ENCODE results near the gene GRIFIN.
"Not testable (repeated sequence)": the region's sequence is repeated elsewhere in the genome, so short reads cannot be mapped to it uniquely, and the experiment has no call there.

GRIFIN gene

DNA sequence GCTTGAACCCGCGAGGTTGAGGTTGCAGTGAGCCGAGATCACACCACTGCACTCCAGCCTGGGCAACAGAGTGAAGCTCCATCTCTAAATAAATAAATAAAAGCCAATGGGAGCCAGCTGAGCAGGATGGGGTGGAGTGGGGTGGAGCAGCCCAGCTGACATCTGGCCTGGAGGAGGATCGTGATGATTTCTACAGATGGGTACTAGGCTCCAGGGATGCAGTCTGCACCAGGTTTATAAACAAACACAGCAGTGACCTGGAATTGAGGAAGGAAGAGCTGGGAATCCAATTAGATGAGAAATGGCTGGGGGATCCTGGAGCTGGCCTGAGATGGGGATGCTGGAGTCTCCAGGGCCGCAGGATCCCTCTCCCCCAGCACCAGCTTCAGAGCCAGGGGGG lies 7.3 kb upstream of the GRIFIN start:
- no peak for DNase-seq (ENCODE audit: extremely low spot score, insufficient read length, low read depth)
- no peak for FAIRE-seq

DNA sequence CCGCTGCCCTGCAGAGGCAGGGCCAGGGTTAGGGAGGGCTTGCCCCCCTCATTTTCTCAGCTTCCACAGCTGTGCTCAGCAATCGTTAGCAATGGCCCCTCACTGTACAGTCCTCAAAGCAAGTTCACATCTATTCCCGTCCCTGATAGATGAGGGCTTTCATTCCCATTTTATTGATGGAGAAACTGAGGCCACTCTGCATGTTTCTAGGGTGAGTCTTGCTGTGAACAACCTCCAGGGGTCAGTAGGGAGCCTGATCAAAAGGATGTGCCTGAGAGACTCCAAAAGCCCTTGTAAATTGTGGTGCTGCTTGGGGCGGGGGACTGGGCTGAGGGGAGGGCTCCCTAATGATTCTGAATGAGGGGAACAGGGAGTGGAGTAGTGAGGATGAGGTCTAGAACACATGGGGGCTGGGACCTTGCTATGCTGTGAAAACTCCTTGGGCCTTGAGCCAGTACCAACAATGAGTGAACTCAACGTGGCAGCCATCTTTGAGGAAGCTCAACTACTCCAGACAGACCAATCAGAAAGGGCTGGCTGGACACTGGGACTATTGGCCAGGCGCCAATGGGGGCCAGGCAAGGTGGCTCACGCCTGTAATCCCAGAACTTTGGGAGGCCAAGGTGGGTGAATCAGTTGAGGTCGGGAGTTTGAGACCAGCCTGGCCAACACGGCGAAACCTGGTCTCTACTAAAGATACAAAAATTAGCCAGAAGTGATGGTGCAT lies 6.7 kb upstream of the GRIFIN start:
- no peak for DNase-seq (ENCODE audit: extremely low spot score, insufficient read length, low read depth)
- no peak for FAIRE-seq

DNA sequence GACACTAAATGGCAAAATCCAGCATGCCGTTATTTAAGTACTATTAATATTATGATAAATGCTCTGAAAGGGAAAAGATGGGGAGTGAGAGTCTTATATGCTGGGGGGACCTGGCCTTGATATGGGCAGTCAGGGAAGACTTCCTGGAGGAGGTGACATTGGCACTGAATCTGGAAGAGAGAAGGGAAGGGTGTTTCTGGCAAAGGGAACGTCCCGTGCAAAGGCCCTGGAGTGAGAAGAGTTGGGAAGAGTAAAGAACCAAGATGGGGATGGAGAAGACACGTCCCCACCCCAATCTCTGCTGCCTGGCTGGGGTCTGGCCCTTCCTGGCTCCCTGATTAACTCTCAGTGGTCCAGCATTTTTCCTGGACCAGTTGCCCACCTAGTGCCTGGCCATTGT lies 5.0 kb upstream of the GRIFIN start:
- no peak for DNase-seq (ENCODE audit: extremely low spot score, insufficient read length, low read depth)
- no peak for FAIRE-seq

DNA sequence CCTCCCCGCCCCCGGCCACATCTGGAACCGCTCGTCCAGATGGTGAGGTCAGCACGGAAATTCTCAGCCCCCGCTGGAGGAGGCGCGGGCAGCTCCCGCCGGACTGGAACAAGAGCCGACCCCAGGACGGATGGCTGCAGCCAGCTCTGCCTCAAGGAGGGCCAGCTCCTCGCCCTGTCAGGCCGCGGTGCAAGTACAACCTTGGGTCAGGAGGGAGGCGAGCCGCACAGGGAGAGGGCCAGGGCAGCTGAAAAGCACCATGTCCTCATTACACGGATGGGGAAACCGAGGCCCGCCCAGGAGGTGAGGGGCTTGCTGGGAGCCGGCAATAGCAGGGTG lies 3.8 kb upstream of the GRIFIN start:
- FAIRE-seq (no peak), DNase-seq (ENCODE audit: extremely low spot score, insufficient read length, low read depth) (no peak)

DNA sequence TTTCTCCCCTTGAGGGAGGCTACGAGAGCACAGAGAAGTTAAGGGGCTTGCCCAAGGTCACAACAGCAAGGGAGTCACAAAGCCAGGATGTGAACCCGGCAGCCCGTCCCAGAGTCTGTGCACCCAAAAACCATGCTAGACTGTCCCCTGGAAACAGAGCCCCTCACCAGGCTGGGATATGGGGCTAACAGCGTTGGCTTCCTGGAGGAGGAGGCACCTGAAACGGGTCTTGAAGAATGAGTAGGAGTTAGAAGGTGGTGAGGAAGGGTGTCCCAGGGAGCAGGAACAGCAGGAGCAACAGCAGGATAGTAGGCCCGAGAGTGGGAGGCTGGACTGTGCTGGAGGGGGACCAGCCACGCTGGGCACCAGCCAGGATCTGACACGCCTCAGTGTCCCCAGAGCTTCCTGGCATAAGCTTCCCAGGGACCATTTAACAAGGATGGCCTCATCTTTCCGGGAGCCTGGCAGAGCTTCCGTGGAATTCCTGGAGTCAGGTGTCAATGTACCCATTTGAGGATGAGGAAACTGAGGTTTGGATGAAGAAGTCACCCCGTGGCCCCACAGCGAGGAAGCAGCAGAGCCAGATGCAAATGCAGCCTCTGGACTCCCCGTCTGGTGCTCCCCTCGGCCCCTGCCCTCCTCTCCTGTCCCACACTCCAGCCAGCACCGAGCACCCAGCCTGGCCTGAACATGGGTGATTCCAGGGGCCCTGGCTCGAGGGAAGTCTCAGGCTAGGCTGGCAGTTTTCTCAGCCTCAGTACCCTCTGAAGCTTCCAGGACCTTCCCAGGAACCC lies 3.3 kb upstream of the GRIFIN start:
- FAIRE-seq, result no peak
- DNase-seq (ENCODE audit: extremely low spot score, insufficient read length, low read depth), result no peak

DNA sequence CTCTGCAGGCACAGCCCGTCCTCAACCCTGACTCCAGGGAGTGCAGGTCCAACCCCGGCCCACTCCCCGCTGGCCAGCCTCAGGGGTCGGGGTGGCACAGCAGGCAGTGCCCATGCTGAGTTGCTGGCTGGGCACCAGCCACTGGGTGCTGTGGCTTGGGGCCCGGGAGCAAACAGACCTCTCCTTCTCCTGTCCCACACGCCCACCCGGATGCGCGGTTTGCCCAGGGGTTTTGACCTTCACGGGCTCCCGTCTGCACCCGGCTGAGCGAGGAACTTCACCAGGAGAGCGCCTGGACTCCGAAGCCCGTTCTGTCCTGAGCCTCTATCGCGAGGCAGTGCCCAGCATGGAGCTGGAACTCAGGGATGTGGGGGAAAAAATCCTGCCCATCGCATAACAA lies 2.6 kb upstream of the GRIFIN start:
- no peak for FAIRE-seq
- no peak for DNase-seq (ENCODE audit: extremely low spot score, insufficient read length, low read depth)

DNA sequence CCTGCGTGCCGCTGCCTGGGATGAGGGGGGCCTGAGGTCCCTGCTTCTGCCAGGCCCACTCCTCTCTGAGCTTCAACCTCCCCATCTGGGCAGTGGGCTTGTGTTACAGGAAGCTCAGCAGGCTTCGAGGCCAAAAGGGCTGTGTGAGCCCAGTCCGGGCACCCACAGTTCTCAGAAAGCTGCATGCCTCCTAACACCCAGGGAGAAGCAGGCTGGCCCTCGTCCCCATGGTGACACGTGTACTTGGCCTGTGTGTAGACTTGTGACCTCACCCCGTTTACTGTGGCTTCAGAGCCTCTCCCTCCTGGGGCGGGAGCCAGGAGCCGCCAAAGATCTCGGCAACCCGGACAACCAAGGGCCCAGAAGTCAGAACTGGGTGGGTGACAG lies 2.2 kb upstream of the GRIFIN start:
- DNase-seq (ENCODE audit: extremely low spot score, insufficient read length, low read depth) (no peak), FAIRE-seq (no peak)

DNA sequence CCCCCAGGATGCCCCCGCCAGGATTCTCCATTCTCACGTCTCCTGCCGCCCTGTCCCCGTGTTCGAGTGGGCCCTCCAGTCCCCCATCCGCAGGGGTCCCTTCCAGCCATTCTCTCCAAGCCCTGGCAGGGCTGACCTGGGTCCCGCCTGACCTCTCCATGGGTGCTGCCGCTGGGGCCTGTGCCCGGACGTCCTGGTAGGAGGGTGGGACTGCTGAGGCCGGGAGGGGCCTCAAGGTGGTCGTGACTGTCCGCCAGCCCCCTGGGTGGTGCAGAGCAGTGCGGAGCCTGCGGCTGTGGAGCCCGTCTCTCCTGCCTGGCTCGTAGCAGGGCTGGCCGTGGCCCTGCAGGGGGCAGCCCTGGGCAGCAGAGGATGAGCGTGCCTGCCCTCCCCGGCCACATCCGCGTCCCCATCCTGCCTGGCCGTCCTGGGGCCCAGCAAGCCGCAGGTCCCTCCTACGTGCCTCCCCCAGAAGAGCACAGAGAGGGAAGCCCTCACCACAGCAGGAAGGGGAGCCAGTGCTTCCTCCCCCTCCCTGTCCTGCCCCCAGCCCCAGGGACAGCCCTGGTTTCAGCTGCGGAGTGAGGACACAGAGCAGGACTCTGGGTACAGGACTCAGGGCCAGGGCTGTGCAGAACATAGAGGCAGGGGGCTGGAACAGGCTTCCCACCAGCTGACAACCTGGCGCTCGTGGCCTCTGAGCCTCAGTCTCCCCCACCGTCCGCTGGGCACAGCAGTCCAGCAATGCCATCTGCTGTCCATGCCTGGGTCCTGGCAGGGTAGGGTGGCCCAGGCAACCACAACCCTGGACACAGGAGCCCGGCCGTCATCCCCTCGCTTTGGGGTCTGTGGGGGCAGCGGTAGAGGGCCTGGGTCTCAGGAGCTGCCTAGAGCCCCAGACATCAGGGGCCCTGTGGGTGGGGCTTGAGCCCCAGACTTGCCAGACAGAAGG lies 1.5 kb upstream of the GRIFIN start:
- FAIRE-seq, result no peak
- peak; percentile 49 for DNase-seq (ENCODE audit: extremely low spot score, insufficient read length, low read depth)

DNA sequence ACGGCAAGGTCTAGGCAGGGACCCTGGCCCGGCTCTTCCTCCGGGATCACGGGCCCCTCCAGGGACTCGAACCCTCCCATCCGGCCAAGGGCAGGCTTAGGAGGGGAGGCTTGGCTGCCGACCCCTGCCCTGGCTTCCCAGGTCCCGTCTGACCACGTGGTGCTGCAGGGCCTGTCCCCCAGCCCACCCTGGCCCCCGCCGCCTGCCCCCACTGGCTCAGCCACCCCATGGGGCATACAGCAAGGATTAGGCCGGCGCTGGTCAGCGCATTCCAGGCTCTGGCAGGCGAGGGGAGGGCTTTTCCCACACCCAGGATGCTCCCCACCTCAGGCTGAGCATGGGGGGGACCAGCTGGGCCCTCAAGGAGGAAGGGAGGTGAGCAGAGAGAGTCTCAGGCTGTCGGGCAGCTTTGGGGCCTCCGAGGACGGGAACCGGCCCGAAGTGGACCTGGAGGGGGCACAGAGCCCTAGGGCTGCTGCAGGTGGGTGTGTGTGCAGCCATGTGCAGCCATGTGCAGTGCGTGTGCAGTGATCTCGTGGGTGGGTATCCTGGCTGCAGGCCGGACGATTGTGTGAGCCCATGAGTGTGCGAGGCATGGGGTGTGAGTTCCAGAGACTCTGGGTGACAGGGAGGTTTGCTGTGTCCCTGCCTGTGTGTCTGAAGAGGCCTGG lies 713 bp upstream of the GRIFIN start:
- DNase-seq (ENCODE audit: extremely low spot score, insufficient read length, low read depth), result no peak
- FAIRE-seq, result no peak

DNA sequence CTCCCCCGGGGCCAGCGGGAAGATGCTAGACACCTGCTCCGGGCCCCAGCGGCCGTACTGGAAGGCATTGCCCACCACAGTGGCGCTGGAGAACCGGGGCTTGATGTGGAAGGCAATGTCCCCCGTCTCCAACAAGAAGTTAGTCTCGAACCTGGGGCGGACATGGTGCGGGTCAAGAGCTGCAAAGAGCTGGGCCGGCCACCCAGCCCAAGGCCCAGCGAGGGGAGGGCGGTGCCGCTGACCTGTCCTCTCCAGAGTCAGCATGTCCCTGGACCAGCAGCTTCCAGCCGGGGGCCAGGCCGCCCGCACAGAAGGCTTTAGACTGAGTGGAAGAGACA lies 551 bp downstream of the GRIFIN start:
- no peak for DNase-seq (ENCODE audit: extremely low spot score, insufficient read length, low read depth)
- FAIRE-seq, result no peak

DNA sequence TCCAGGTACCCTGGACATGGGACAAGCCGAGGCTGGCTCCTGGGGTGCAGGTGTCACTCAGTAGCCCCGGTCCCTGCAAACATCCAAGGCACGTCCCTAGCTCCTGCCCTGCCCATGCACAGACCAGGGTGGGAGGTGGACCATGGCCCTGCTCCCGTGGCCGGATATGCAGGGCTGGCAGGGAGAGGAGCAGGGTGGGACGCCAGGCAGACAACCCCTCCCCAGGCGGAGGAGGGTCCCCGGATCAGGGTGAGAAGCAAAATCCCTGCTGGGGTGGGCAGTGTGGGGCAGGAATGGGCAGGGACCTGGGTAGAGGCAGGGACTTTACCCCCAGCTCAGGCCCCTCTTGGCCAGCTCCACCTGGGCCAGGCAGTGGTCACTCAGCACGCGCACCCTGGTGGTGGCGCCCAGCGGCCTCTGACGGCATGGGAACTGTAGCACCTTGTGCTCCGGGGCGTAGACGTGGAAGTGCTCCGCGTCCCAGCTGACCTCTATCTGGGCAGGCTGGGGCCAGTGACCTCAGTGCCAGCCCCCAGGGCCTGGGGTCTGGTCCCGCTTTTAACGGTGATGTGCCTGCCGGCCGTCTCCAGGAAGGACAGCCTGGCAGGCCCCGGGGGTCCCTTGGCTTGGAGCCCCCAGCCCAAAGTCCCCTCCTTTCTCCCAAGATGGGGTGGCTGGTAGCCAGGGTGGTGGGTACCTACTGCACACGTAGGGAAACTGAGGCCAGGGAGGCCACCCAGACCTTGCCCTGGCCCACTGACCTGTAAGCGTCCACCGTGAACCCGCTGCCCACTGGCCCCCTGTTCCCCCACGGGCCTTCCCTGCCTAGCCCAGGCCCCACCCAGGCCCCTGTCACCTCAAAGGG lies 1.2 kb downstream of the GRIFIN start:
- DNase-seq (ENCODE audit: extremely low spot score, insufficient read length, low read depth) (no peak), FAIRE-seq (no peak)

DNA sequence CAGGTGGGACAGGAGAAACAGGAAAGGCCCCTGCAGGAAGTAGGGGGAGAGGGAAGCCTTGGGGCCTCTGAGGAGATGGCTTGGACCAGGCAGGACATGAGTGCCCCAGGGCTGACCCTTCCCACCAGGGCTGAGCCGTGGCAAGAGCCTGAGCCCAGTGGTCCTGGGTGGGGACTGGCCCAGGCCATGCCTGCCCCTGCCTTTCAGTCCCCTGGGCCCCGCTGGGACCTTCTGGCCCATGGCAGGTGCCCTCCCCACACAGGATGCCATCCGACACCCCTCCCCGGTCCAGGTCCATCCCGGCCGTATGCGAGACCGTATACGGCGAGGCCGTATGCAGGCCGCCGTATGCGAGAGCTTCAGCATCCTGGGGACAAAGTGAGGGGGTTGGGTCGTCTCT lies 2.0 kb downstream of the GRIFIN start:
- DNase-seq (ENCODE audit: extremely low spot score, insufficient read length, low read depth) (no peak), FAIRE-seq (no peak)

DNA sequence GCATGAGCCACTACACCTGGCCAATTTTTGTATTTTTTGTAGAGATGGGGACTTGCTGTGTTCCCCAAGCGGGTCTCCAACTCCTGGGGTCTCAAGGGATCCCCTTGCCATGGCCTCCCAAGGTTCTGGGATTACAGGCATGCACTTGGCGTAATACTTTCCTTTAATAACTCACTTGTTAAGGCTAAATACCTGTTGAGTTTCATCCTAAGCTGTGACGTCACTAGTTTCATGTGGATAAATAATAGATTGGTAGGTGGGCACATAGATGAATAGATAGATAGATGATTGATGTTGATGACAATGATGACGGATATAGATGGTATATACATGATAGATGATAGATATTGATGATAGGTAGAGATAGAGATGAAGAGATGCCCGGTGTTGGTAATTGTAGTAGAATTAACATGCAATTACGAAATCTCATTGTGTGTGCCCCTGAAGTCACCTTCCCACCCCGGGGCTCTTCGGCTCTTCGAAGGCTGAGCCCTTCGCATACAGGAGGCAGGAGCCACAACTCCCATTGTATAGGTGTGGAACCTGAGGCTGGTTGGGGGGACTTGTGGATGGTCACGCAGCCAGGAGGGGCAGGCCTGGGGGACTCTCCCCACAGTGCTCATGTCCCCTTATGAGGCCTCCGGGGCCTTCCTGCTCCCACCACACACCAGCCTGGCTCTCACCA lies 2.6 kb downstream of the GRIFIN start:
- FAIRE-seq (no peak), DNase-seq (ENCODE audit: extremely low spot score, insufficient read length, low read depth) (no peak)

DNA sequence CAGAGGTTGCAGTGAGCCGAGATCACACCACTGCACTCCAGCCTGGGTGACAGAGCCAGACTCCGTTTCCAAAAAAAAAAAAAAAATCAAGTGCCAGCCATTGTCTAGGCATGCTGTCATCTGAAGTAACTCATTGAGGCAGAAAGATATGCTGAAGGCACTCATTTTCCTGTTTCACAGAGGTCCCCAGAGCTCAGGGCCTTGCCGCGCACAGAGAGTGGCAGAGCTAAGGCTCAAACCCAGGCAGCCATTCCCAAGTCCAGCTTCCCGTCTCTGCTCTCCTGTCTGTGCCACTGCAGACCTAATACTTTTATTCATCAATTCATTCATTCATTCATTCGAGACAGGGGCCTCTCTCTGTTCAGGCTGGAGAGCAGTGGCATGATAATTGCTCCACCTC lies 3.5 kb downstream of the GRIFIN start:
- FAIRE-seq, result no peak

DNA sequence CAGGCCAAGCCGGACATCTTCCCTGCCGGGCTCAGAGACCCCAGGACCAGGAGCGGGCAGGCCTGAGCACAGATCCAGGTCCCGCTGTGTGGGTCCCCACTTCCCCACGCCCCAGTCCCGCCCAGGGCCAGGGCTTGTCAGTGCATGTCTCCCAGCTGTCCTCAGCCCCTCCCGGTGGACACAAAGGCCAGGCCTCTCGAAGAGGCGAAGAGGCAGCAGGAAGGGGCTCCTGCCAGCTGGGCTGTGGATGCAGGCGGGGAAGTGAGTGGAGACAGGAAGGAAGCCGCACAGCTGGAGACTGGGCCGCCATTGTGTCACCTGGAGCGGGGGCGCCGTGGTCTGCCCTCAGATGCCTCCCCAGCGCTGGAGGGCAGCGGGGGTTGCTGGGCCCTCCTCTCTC lies 4.8 kb downstream of the GRIFIN start:
- DNase-seq (ENCODE audit: extremely low spot score, insufficient read length, low read depth), result no peak
- FAIRE-seq, result no peak

More for the DNA sequence above, 3.5 kb downstream of the GRIFIN start:
- no peak for DNase-seq (ENCODE audit: extremely low spot score, insufficient read length, low read depth)

DNA sequence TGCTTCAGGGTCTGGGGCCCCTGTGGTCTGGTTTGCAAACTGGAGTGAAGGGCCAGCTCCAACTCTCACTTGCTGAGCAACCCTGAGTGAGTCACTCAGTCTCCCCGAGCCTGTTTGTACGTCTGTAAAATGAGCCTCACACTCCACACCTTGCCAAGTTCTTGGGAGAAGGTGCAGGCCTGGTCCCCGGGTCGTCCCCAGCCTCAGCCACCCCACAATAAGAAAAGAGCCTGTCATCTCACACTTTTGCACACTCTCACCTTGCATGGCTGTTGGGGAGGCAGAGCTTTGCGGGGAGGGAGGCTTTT lies 5.2 kb downstream of the GRIFIN start:
- FAIRE-seq (no peak), DNase-seq (ENCODE audit: extremely low spot score, insufficient read length, low read depth) (no peak)

DNA sequence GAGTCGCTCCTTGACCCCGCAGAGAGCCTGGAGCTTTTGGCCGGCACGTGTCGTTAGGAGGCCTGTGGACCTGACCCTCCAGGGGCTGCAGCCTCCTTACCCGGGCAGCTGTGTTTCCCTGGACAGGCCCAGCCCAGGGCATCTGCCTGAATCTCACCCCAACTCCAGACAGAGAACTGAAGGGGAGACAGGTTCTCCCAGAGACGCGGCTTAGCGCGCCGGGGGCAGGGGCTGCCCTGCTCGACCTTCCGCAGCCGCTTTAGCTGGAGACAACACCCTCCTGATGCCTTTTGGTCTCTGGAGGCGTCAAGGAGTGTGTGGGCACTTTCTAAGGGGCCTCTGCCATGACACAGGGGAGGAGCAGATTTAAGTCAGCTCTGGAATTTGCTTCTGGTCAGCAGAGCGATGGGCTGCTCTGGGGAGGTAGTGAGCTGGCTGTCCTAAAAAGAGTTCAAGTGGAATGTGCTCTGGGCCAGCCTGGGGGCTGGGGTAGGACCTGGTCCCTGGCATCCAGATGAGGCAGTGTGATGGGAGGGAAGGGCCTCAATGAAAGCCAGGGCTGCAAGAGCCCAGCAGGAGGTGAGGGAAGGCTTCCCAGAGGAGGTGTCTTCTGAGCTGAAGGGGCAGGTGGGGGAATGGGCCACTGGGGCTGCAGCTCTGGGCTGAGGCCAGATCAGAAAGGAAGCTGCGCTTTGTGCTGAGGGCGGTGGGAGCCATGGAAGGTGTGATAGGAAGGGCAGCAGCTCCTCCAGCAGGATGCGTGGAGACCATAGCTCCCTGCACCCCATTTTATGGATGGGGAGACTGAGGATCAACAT lies 5.8 kb downstream of the GRIFIN start:
- FAIRE-seq (no peak), DNase-seq (ENCODE audit: extremely low spot score, insufficient read length, low read depth) (no peak)

DNA sequence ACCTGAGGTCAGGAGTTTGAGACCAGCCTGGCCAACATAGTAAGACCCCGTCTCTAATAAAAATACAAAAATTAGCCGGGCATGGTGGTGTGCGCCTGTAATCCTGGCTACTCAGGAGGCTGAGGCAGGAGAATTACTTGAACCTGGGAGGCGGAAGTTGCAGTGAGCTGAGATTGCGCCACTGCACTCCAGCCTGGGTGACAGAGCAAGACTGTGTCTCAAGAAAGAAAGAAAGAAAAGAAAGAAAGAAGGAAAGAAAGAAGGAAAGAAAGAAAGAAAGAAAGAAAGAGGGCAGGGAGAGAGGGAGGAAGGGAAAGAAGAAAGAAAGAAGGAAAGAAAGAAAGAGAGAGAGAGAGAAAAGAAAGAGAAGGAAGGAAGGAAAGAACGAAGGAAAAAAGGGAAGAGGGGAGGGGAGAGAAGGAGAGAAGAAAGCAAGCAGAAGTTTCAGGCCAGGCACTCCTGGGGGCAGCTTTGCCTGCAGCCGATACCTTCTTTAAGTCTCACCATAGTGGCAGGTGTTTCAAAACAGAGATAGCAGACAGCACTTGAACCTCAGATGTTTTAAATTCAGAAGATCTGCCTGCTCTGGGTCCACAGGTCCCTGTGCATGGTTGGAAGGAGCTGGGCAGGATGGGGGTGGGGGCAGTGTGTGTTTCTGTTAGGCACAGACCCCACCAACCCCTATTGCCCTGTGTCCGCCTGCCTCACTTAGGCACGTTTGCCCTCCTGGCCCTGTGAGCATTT lies 6.6 kb downstream of the GRIFIN start:
- not testable (repeated sequence) for DNase-seq (ENCODE audit: extremely low spot score, insufficient read length, low read depth); FAIRE-seq
